Activated T-helper 1 cell treated with anti-CD3 and anti-CD28 coated beads, Interleukin-2, amount 50 U/mL, for 16 hours (primary cell): Measurements from ENCODE around the gene C1orf159.
"Not testable (repeated sequence)": the region's sequence is repeated elsewhere in the genome, so short reads cannot be mapped to it uniquely, and the experiment has no call there.

Source experiments
- DNase-seq, 2 donors: peaks; one replicate each; pipeline ENCODE4 v3.0.0-alpha.2; 2020; ENCODE audit warnings: low read depth in 1 of 2, low spot score in 1 of 2

C1orf159 gene

GRCh38 chr1:1118876-1119220, 3.0 kb upstream of the C1orf159 start:
- DNase-seq: no peak

- no peak for DNase-seq
These were observed 2.4 kb upstream of the C1orf159 start for GRCh38 chr1:1118011-1118875.

GRCh38 chr1:1117469-1117831, 1.6 kb upstream of the C1orf159 start:
- DNase-seq: no peak

- no peak for DNase-seq
These were observed 996 bp upstream of the C1orf159 start for GRCh38 chr1:1116701-1117468.

GRCh38 chr1:1115136-1115785, 628 bp downstream of the C1orf159 start:
- DNase-seq: no peak

GRCh38 chr1:1114431-1114830, 1.5 kb downstream of the C1orf159 start:
- DNase-seq: no peak

DNA sequence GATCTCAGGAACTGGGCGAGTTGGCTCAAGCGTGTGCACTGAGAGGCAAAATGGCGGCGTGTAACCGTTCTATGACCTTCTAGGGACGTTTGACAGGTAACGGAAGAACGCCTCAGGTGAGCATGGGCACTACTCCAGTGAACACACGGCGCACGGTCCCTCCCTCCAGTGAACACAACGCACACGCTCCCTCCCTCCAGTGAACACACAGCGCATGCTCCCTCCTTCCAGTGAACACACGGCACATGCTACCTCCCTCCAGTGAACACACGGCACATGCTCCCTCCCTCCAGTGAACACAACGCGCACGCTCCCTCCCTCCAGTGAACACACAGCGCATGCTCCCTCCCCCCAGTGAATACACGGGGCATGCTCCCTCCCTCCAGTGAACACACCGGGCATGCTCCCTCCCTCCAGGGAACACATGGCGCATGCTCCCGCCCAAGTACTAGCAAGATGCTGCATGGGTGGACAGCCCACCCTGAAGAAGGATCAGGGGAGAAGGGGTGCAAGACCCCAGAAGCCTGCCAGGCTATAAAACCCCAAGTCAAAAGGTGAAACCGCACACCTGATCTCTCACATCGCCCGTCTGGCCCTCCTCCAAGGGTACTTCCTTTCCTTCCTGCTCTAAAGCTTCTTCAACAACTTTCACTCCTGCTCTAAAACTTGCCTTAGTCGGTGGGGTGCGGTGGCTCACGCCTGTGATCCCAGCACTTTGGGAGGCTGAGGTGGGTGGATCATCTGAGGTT, 3.5 kb downstream of the C1orf159 start:
- DNase-seq: no peak

DNA sequence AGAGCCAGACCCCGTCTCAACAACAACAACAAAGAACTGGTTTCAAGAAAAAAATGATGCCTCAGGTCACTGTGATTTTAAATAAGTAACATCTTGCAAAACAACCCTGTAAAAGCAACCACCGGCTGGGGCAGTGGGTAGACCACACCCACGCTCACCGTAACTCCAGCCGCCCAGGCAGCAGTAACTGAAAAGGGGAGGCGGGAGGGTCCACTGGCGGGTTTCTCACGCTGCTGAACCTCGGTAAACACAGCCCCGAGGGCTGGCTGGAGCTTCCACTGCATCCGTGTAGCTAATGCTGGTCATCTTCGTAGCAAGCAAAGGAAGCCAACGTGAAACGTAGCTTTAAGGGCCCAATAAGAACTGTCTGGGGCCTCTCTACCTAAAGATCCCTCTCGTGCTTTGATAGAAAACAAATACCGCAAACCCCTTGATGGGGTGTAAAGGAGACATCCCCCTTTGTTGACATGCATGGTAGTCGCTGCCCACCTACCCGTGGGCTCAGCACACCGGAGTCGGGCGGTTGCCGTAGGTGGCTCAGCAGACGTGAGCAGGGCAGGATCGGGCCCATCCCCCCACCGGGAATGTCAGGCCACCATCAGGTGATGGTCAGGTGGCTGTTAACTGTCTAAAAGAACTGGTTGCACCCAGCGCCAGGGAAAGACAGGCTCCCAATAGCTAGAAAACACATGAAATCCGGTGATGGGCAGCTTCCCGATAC, 4.2 kb downstream of the C1orf159 start:
- no peak for DNase-seq

DNA sequence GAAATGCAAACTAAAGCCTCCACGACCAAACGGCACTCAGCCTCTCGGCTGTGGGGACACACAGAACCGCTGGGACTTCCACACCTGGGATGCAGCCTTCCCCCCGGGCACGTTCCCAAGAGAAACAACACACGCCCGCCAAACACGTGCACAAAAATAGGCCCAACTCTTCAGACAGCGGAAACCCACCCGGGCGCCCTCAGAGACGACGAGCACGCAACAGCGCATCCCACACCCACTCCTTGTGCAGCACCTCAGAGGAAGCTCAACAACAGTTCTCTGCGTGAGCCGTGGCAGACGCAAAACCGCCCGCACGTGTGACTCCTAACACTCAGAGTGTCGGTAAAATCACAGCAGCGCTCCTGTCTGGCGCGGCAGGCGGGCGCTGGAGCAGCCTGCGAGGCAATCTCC, 5.3 kb downstream of the C1orf159 start:
- DNase-seq: no peak

DNA sequence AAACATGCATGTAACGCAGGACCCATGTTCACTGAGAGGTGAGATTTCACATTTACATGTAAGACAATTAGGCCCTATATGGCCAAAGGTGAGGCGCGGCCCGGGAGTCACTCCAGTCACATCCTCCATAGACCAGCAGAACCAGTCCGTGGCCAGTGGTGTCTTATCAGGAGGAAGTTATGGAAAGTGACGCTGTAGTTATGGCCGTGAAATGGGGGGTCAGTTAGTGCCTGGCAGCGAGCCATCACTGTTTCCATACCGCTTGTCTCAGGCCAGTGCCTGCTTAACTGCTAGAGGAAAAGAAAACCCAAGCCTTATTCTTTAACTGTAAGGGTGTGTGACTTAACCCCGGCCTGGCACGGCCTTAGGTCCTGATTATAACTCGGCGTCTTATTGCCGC, 6.1 kb downstream of the C1orf159 start:
- DNase-seq: no peak

DNA sequence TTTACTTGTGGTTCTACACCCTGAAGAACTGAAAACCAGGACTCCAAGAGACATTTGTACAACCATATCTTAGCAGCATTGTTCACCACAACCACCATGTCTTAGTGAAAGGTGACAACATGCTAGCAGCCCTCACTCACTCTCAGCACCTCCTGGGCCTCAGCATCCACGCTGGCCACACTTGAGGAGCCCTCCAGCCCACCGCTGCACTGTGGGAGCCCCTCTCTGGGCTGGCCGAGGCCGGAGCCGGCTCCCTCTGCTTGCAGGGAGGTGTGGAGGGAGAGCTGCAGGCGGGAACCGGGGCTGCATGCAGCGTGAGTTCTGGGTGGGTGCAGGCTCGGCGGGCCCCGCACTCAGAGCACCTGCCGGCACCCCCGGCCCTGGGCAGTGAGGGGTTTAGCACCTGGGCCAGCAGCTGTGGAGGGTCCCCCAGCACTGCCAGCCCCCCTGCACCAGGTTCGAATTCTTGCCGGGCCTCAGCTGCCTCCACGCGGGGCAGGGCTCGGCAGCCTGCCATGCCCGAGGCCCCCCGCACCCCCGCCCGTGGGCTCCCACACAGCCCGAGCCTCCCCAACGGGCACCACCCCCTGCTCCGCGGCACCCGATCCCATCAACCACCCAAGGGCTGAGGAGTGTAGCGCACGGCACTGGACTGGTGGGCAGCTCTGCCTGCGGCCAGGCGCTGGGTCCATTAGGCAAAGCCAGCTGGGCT, 9.2 kb downstream of the C1orf159 start:
- no peak for DNase-seq

DNA sequence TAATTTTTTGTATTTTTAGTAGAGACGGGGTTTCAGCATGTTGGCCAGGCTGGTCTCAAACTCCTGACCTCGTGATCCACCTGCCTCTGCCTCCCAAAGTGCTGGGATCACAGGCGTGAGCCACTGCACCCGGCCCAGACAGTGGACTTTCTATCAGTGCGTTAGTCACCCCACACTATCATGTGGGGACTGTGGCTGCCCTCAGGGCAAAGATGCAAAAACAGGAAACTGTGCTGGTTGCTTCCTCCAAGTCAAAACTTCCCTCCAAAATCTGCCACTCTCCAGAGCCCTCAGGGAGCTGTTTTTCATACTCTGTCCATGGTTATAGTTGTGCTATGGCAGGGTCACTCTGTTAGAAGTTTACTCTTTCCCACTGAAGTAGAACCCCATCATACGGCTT, 11.7 kb downstream of the C1orf159 start:
- DNase-seq: not testable (repeated sequence)

GRCh38 chr1:1101503-1101902, 14.4 kb downstream of the C1orf159 start:
- DNase-seq: no peak

DNA sequence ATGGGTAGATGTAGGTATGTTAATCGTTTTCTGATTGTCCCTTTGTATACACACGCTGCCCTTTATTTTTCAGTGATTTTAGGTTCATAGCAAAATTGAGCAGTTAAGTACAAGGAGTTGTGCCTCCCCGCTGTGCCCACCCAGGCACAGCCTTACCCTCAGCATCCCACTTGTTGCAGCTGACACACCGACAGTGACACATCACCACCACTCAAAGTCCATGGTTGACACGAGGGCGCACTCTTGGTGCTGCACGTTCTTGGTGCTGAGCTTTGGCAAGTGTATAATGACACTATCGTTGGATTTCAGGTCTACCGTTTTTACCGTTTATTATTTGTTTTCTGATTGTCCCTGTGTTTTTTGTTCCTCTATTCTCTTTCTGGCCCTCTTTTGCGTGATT, 15.6 kb downstream of the C1orf159 start:
- DNase-seq: no peak

GRCh38 chr1:1099506-1100183, 16.2 kb downstream of the C1orf159 start:
- no peak for DNase-seq

DNA sequence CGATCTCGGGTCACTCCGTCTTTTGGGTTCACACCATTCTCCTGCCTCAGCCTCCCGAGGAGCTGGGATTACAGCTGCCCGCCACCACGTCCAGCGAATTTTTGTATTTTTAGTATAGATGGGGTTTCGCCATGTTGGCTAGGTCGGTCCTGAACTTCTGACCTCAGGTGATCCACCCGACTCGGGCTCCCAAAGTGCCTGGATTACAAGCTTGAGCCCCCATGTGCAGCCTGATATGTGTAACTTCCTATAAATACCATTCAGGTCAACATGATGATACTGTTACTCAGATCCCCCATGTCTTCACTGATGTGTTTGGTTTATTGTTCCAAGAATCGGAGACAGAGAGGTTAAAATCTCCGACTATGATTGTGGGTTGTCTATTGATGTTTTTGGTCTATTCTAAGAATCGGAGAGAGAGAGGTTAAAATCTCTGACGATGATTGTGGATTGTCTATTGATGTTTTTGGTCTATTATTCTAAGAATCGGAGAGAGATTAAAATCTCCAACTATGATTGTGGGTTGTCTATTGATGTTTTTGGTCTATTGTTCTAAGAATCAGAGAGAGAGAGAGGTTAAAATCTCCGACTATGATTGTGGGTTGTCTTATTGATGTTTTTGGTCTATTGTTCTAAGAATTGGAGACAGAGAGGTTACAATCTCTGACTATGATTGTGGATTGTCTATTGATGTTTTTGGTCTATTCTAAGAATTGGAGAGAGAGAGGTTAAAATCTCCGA, 17.0 kb downstream of the C1orf159 start:
- DNase-seq: no peak

GRCh38 chr1:1096136-1096535, 19.8 kb downstream of the C1orf159 start:
- not testable (repeated sequence) for DNase-seq

GRCh38 chr1:1094981-1095380, 20.9 kb downstream of the C1orf159 start:
- DNase-seq: no peak

DNA sequence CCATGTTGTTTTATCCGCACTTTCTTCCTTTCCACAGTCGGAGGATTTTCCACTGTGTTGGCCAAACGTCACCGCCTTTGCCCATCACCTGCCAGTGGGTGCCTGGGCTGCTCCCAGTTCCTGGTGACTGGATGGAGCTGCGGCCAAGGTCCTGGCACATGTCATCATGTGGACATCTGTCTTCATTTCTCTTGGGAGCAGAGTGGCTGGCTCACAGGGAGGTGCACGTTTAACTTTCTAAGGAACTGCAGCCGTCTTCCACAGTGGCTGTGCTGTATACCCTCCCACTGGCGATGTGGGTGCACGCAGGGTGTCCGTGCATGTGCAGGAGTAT, 22.3 kb downstream of the C1orf159 start:
- DNase-seq: no peak
